ENCODE measurements around the gene COX19.
"Not testable (repeated sequence)": the region's sequence is repeated elsewhere in the genome, so short reads cannot be mapped to it uniquely, and the experiment has no call there.

COX19 gene

GRCh38 chr7:939843-940242 is 35.5 kb downstream of the COX19 start:
- no peak for DNase-seq

GRCh38 chr7:938546-939185 is 36.7 kb downstream of the COX19 start:
- DNase-seq = no peak

GRCh38 chr7:937856-938484 is 37.4 kb downstream of the COX19 start:
- no peak for DNase-seq

- DNase-seq = no peak
Measured at GRCh38 chr7:936386-937054, 38.8 kb downstream of the COX19 start.

- DNase-seq = no peak
Measured at GRCh38 chr7:935874-936385, 39.4 kb downstream of the COX19 start.

GRCh38 chr7:935164-935873 is 40.0 kb downstream of the COX19 start:
- no peak for DNase-seq

GRCh38 chr7:934469-935163 is 40.7 kb downstream of the COX19 start:
- no peak for DNase-seq

- DNase-seq = no peak
Measured at GRCh38 chr7:932651-932975, 42.7 kb downstream of the COX19 start.

GRCh38 chr7:931871-932650 is 43.3 kb downstream of the COX19 start:
- DNase-seq = no peak

- no peak for DNase-seq
Measured at GRCh38 chr7:930975-931758, 44.2 kb downstream of the COX19 start.

GRCh38 chr7:929311-929711 is 46.0 kb downstream of the COX19 start:
- DNase-seq = no peak

GRCh38 chr7:927031-927671 is 48.2 kb downstream of the COX19 start:
- DNase-seq = no peak

- DNase-seq = no peak
Measured at GRCh38 chr7:926061-927030, 49.0 kb downstream of the COX19 start.

- no peak for DNase-seq
Measured at GRCh38 chr7:925601-926000, 49.7 kb downstream of the COX19 start.

- peak; percentile 32 to 74 for DNase-seq
Measured at GRCh38 chr7:924541-925231, 50.7 kb downstream of the COX19 start.

GRCh38 chr7:924042-924441 is 51.3 kb downstream of the COX19 start:
- DNase-seq = not testable (repeated sequence)

GRCh38 chr7:923108-924041 is 52.0 kb downstream of the COX19 start:
- DNase-seq = peak; percentile 62 to 98
